Activated CD4-positive, alpha-beta memory T cell treated with anti-CD3 and anti-CD28 coated beads for 36 hours (primary cell): ENCODE data around the gene SLC17A2. TPM values are rescaled to one million over a fixed set of nuclear protein-coding genes. Genes with fewer than 3 reads are reported as not detected.

Experiments
- CTCF ChIA-PET: fragments of 350-600 bp; sonication (Branson Sonifier 250); formaldehyde crosslinking; loops from one replicate; lab custom pipeline; 2021; ENCODE audit warnings: antibody characterized with exemption, inconsistent platforms; lab: Charles Lee
- POLR2A ChIA-PET: fragments of 350-600 bp; sonication (Branson Sonifier 250); formaldehyde crosslinking; loops from one replicate; lab custom pipeline; 2021; ENCODE audit warnings: antibody characterized with exemption; lab: Charles Lee
- DNase-seq: peaks from one replicate; pipeline ENCODE4 v3.0.0-alpha.2; 2020
- H3K27ac Mint-ChIP-seq: one replicate; pipeline ENCODE4 v1.8.0; 2021; ENCODE audit warnings: mixed read lengths
- H3K27me3 Mint-ChIP-seq: one replicate; pipeline ENCODE4 v1.8.0; 2021; ENCODE audit warnings: mixed read lengths
- H3K36me3 Mint-ChIP-seq: one replicate; pipeline ENCODE4 v1.8.0; 2021; ENCODE audit warnings: mixed read lengths
- H3K4me1 Mint-ChIP-seq: one replicate; pipeline ENCODE4 v1.8.0; 2021; ENCODE audit warnings: low read depth, mixed read lengths
- H3K4me3 Mint-ChIP-seq: one replicate; pipeline ENCODE4 v1.8.0; 2021; ENCODE audit warnings: mild to moderate bottlenecking, mixed read lengths
- H3K9me3 Mint-ChIP-seq: one replicate; pipeline ENCODE4 v1.8.0; 2021; ENCODE audit warnings: mixed read lengths
- intact Hi-C: fragments of 100-400 bp; cut with micrococcal nuclease; formaldehyde crosslinking; loops from one replicate; pipeline ENCODE4 v1.15.1; 2023
- total RNA-seq, 2 experiments: library from RNA; stranded (reverse); gene quantifications; one replicate each; pipeline ENCODE4 v1.2.3, GENCODE V29; 2021

Gene SLC17A2
- total RNA-seq, 2 experiments from 2014 or later, result not detected

DNA sequence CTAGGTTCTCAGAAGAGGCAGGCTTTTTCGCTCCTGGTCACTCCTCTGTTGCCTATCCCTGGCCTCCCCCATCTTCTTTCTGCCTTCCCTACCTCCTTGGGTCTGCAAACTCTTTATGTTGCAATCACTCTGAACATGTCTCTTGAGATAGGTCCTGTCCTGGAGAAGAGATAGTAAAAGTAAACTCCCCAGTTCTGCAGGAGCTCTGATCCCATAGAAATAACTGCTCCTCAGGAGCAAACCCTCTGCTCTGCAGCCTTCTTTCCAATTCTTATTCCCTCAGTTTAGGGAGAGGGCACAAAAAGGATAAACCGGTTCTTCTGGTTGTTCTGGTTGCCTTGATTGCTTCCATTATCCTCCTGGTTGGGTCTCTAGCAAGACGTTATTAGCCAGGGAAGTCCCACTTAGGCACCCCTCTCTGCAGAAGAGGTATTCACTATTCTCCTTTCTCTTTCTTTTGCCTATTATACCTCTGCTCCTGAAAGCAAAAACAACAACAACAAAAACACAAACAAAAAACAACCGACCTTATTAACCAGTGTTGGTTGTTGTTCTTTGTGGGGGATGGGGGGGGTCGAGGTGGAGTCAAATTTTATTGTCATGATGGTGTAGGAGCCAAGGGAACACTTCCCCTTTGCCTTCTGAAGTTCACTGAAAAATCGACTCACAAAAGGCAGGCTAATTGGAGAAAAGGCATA lies 33.1 kb upstream of the SLC17A2 start:
- no peaks in the 10 kb centered on the region for H3K27me3 Mint-ChIP-seq
- DNase-seq, result no peak
- H3K4me3 Mint-ChIP-seq, result peak overlapping the region; percentile 98
- H3K27ac Mint-ChIP-seq, result peak overlapping the region; percentile 100
- ChIA-PET POLR2A (interaction anchor here (1.1 to 4.5 kb wide), 6 partner anchors 12 to 160 kb away, joined by 3 to 46 read pairs (median 6); a partner anchor contains a TSS), CTCF (interaction anchor here (0.8 to 2.4 kb wide), 4 partner anchors 19 to 40 kb away, joined by 3 to 18 read pairs (median 5); no protein-coding TSS in a partner anchor)
- peaks cover 79% of the 10 kb centered on the region for H3K36me3 Mint-ChIP-seq
- intact Hi-C loops, result loop anchor here (2.0 to 5.0 kb wide), 3 partner anchors 51 to 825 kb away; a partner anchor contains a TSS
- peaks cover 30% of the 10 kb centered on the region for H3K9me3 Mint-ChIP-seq
- H3K4me1 Mint-ChIP-seq, result peaks cover 81% of the 10 kb centered on the region

DNA sequence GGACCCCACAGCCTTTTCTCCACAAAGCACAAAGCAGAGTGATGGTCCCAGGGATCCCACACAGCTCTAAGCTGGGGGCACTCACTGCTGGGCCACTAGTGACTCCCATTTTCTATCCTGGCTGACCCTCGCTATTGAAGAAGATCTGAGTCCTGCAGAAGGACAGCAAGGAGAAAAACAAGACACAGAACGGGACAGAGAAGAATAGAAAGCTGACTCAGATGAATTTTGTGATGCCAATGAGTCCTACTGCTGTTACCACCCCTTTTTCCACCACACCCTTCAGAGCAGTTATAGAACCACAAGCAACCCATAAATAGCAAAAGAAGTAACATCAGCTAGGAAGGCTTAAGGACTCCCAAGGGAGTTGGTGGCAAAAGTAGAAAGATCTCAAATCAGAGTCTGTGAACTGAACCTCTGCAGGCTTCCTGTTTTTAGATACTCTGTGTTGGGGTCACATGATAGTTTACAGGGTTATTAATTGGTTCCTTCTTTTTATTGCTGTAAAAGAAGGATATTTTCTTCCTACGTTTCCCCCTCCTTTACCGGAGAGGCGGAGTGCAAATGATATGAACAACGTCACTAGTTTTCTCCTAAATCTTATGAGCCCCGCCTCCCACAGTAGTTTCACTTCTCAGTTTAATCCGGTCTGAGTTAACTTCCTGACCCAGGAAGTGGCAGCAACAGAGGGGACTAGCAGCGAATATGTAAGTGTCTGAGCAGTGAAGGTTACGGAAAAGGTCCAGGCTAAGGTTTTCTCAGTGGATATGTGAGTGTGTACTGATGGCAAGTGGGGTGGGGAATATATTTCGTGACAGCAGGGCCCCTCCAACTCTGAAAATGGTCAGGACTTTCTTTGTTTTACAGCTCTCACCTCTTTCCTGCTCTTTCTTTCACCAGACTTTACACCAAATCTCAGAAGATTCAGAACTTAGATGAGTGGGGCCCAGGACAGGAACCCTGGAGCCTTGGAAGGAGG lies 31.9 kb upstream of the SLC17A2 start, which contains the start of gene TRIM38:
Gene TRIM38, plus strand, starts transcription at position 654 of the 979 bp plus-strand sequence. CDS start 3,721 bp downstream, outside the sequence.
- peak within 1 kb of the TSS; percentile 98 for H3K4me3 Mint-ChIP-seq
- H3K9me3 Mint-ChIP-seq, result peaks cover 36% of the 10 kb centered on the region
- peak; percentile 83 for DNase-seq
- H3K27ac Mint-ChIP-seq, result peak within 1 kb of the TSS; percentile 100
- peaks cover 77% of the 10 kb centered on the region for H3K4me1 Mint-ChIP-seq
- CTCF ChIA-PET, result interaction anchor here (0.9 to 2.4 kb wide), 4 partner anchors 12 to 41 kb away, joined by 4 to 18 read pairs (median 5); no protein-coding TSS in a partner anchor
- POLR2A ChIA-PET, result interaction anchor here (1.1 to 4.5 kb wide), 8 partner anchors 13 to 161 kb away, joined by 3 to 46 read pairs (median 6); a partner anchor contains a TSS
- H3K27me3 Mint-ChIP-seq, result no peaks in the 10 kb centered on the region
- peaks cover 73% of the 10 kb centered on the region for H3K36me3 Mint-ChIP-seq
- intact Hi-C loops, result loop anchor here (1.0 to 5.0 kb wide), 7 partner anchors 14 to 824 kb away; a partner anchor contains a TSS

DNA sequence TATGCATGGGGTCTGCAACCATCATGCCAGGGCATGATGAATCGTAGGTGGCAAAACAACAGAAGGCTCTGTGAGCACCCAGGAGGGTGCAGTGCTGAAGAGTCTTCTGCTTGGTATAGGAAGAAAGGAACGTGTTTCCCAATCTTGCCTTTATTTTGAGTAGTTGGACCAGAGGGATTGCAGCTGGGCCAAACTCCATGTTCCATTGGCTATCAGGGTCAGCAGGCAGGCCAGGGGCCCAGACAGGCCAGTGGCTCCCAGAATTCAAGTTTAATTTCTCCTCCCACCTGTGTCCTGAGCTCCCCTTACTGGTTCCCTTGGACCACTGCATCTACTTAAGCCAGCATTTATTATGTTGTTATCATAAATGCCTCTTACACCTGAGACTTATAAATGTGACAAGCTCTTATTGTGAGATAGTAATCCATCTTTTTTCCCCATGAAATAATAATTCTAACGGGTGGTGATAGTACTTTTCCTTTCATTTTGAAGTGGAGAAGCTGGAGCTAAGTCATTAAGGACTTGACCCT lies 31.2 kb upstream of the SLC17A2 start:
- peak overlapping the region; percentile 100 for H3K27ac Mint-ChIP-seq
- ChIA-PET POLR2A (interaction anchor here (1.4 to 4.5 kb wide), 6 partner anchors 9 to 70 kb away, joined by 4 to 46 read pairs (median 8); a partner anchor contains a TSS), CTCF (interaction anchor here (0.9 to 2.4 kb wide), 5 partner anchors 9 to 42 kb away, joined by 3 to 18 read pairs (median 5); no protein-coding TSS in a partner anchor)
- peaks cover 40% of the 10 kb centered on the region for H3K9me3 Mint-ChIP-seq
- H3K27me3 Mint-ChIP-seq, result no peaks in the 10 kb centered on the region
- intact Hi-C loops, result loop anchor here (1.0 to 5.0 kb wide), 7 partner anchors 15 to 823 kb away; a partner anchor contains a TSS
- H3K4me3 Mint-ChIP-seq, result peak overlapping the region; percentile 98
- DNase-seq, result no peak
- H3K4me1 Mint-ChIP-seq, result peaks cover 71% of the 10 kb centered on the region
- peaks cover 66% of the 10 kb centered on the region for H3K36me3 Mint-ChIP-seq

GRCh38 chr6:25960734-25961133 lies 30.2 kb upstream of the SLC17A2 start:
- DNase-seq, result peak; percentile 80
- Mint-ChIP-seq H3K4me3 (peak overlapping the region; percentile 98), H3K9me3 (peaks cover 40% of the 10 kb centered on the region), H3K27me3 (no peaks in the 10 kb centered on the region), H3K4me1 (peaks cover 61% of the 10 kb centered on the region), H3K36me3 (peaks cover 57% of the 10 kb centered on the region), H3K27ac (peak overlapping the region; percentile 100)
- intact Hi-C loops, result loop anchor here (5.0 kb wide), 1 partner anchor 48 kb away; no protein-coding TSS in a partner anchor
- POLR2A ChIA-PET, result interaction anchor here (1.0 to 4.5 kb wide), 6 partner anchors 10 to 71 kb away, joined by 3 to 46 read pairs (median 10); a partner anchor contains a TSS
- CTCF ChIA-PET, result interaction anchor here (0.8 to 1.4 kb wide), 3 partner anchors 10 to 17 kb away, joined by 3 read pairs; no protein-coding TSS in a partner anchor

DNA sequence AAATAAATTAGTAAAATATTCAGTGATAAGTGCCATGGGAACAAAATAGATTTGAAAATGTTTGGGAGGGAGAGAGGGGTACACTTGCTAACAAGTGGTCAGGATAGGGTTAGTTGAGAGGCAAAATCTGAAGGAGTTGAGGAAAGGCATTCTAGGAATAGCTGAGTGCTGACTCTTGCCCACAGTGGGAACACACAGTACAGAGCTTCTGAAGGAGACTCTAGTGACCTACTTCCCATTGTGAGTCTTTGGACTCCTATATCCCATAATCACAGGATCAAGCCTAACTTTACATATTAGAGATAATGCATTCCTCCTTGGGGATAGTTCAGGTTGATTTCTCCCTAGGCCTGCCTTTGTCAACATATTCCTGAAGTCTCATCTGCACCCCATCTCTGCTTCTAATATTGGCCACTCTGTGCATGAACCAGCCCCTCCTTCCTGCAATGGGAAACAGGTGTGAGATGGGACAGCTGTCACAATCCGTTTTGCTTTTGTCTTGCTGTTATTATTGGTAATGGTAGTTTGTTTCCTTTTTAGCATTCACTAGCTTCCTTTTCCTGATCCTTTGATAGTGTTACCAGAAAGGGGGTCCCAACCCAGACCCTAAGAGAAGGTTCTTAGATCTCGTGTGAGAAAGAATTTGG lies 29.5 kb upstream of the SLC17A2 start:
- DNase-seq, result no peak
- intact Hi-C loops, result loop anchor here (5.0 kb wide), 1 partner anchor 48 kb away; no protein-coding TSS in a partner anchor
- CTCF ChIA-PET, result interaction anchor here (0.8 to 2.2 kb wide), 4 partner anchors 13 to 172 kb away, joined by 3 to 6 read pairs (median 4); no protein-coding TSS in a partner anchor
- POLR2A ChIA-PET, result interaction anchor here (1.0 to 4.5 kb wide), 6 partner anchors 10 to 72 kb away, joined by 3 to 46 read pairs (median 10); a partner anchor contains a TSS
- H3K9me3 Mint-ChIP-seq, result peaks cover 40% of the 10 kb centered on the region
- peaks cover 55% of the 10 kb centered on the region for H3K4me1 Mint-ChIP-seq
- no peaks in the 10 kb centered on the region for H3K27me3 Mint-ChIP-seq
- H3K27ac Mint-ChIP-seq, result peak overlapping the region; percentile 100
- no peak overlapping the region for H3K4me3 Mint-ChIP-seq
- peaks cover 51% of the 10 kb centered on the region for H3K36me3 Mint-ChIP-seq

DNA sequence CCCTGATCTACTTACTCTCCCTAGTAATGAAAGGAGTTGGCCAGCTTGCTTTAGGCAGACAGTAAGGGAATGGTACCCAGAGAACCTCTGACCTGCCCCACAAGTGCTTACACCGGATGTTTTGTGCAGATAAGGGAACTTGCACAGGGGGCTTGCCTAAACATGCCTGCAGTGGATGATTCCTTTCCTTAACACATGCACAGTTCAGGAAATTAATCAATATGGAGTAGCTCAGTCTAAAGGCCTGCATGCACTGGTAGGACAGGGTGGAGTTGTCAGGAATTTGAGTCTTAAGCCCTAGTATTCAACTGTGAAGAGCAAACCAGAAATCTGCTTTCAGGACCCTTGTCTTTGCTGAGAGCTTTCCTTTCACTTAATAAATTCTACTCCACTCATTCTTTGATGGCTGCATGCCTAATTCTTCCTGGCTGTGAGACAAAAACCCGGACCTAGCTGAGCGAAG lies 28.2 kb upstream of the SLC17A2 start:
- Mint-ChIP-seq H3K36me3 (peaks cover 39% of the 10 kb centered on the region), H3K4me3 (no peak overlapping the region), H3K27ac (peak overlapping the region; percentile 100), H3K9me3 (peaks cover 40% of the 10 kb centered on the region), H3K27me3 (no peaks in the 10 kb centered on the region), H3K4me1 (peaks cover 46% of the 10 kb centered on the region)
- intact Hi-C loops, result no loop called here
- DNase-seq, result no peak
- ChIA-PET CTCF (interaction anchor here (0.8 to 2.2 kb wide), 5 partner anchors 18 to 241 kb away, joined by 3 to 6 read pairs (median 3); no protein-coding TSS in a partner anchor), POLR2A (interaction anchor here (1.4 to 2.5 kb wide), 2 partner anchors 17 to 62 kb away, joined by 5 to 11 read pairs; a partner anchor contains a TSS)

GRCh38 chr6:25956226-25956625 lies 25.7 kb upstream of the SLC17A2 start:
- H3K9me3 Mint-ChIP-seq, result peaks cover 36% of the 10 kb centered on the region
- H3K27ac Mint-ChIP-seq, result no peak overlapping the region
- peaks cover 34% of the 10 kb centered on the region for H3K4me1 Mint-ChIP-seq
- no peak for DNase-seq
- CTCF ChIA-PET, result no interaction called here
- H3K27me3 Mint-ChIP-seq, result no peaks in the 10 kb centered on the region
- H3K36me3 Mint-ChIP-seq, result peaks cover 29% of the 10 kb centered on the region
- POLR2A ChIA-PET, result no interaction called here
- no peak overlapping the region for H3K4me3 Mint-ChIP-seq
- intact Hi-C loops, result no loop called here

- H3K4me3 Mint-ChIP-seq, result no peak overlapping the region
- CTCF ChIA-PET, result interaction anchor here (1.1 kb wide), 1 partner anchor 34 kb away, joined by 5 read pairs; no protein-coding TSS in a partner anchor
- no peak for DNase-seq
- no peaks in the 10 kb centered on the region for H3K27me3 Mint-ChIP-seq
- peaks cover 19% of the 10 kb centered on the region for H3K4me1 Mint-ChIP-seq
- peaks cover 22% of the 10 kb centered on the region for H3K9me3 Mint-ChIP-seq
- POLR2A ChIA-PET, result no interaction called here
- intact Hi-C loops, result no loop called here
- peaks cover 18% of the 10 kb centered on the region for H3K36me3 Mint-ChIP-seq
- no peak overlapping the region for H3K27ac Mint-ChIP-seq
Observed at GRCh38 chr6:25954756-25955155, 24.3 kb upstream of the SLC17A2 start.

- no peak for DNase-seq
- H3K9me3 Mint-ChIP-seq, result peaks cover 12% of the 10 kb centered on the region
- peaks cover 7% of the 10 kb centered on the region for H3K36me3 Mint-ChIP-seq
- ChIA-PET POLR2A (no interaction called here), CTCF (no interaction called here)
- H3K4me3 Mint-ChIP-seq, result no peak overlapping the region
- H3K27me3 Mint-ChIP-seq, result no peaks in the 10 kb centered on the region
- intact Hi-C loops, result no loop called here
- no peak overlapping the region for H3K27ac Mint-ChIP-seq
- peaks cover 9% of the 10 kb centered on the region for H3K4me1 Mint-ChIP-seq
Observed at GRCh38 chr6:25953733-25954132, 23.2 kb upstream of the SLC17A2 start.

GRCh38 chr6:25952535-25952934 lies 22.0 kb upstream of the SLC17A2 start:
- DNase-seq, result no peak
- ChIA-PET POLR2A (no interaction called here), CTCF (no interaction called here)
- intact Hi-C loops, result no loop called here
- Mint-ChIP-seq H3K4me3 (no peak overlapping the region), H3K36me3 (no peaks in the 10 kb centered on the region), H3K27ac (no peak overlapping the region), H3K4me1 (no peaks in the 10 kb centered on the region), H3K9me3 (peaks cover 4% of the 10 kb centered on the region), H3K27me3 (no peaks in the 10 kb centered on the region)
